ENCODE results near the gene CHEK2. TPM values are rescaled to one million over a fixed set of nuclear protein-coding genes. Genes with fewer than 3 reads are reported as not detected.
"Not testable (repeated sequence)": the region's sequence is repeated elsewhere in the genome, so short reads cannot be mapped to it uniquely, and the experiment has no call there.

The CHEK2 gene
- total and polyA plus RNA-seq, 4 donors: 8.6 to 11.9 (median 9.5) TPM

DNA sequence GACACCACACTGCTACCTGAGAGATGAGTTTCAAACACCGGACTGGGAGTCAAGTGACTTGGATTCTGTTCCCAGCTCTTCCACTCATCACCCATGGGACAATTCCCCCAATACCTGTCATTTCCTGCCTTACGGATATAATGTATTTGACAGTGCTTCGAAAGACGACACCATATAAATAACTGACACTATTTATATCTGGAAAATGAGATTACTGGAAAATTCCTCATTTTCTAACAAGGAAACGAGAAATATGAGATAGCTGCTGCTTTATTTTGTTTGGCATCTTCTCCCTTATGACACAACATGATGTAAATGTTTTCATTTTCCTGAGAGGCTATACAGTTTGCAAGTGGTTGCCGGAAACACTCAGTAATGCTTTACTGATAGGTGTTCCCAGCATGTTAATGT lies 8.9 kb upstream of the CHEK2 start:
- Histone ChIP-seq H3K4me1 (ENCODE audit: control insufficient read depth, insufficient read depth, low read length) (no peaks in the 10 kb centered on the region), H3K27ac (ENCODE audit: low read depth, low read length) (no peak overlapping the region), H3K9me3 (ENCODE audit: control insufficient read depth, insufficient read depth, low read length) (no peaks in the 10 kb centered on the region), H3K36me3 (ENCODE audit: control insufficient read depth, insufficient read depth, low read length) (peaks cover 39% of the 10 kb centered on the region), H3K4me3 (ENCODE audit: low read depth, low read length) (no peak overlapping the region), H3K27me3 (ENCODE audit: control insufficient read depth, insufficient read depth, low read length) (no peaks in the 10 kb centered on the region)
- no CpG with 5 or more reads among the region's 6 CpGs for WGBS (ENCODE audit: insufficient coverage)
- DNase-seq (ENCODE audit: low read depth in 4 of 6, low spot score in 6 of 6): peak in 1 of 6 donors; percentile 51

DNA sequence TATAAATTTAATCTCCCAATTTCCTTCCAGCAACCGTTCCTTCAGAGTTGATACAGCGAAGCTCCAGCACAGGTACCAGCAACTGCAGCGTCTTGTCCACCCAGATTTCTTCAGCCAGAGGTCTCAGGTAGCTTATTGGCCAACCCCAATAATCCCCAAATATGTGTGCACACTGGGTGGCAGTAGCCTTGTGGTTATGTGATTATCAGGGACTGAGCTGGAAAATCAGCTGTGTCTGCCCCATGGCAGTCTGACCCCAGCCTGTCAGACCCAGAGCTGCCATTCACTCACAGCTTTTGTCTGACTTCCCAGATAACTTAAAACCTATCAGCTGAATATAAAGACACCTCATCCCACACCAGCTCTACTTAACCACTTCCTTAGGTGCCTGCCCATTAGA lies 2.2 kb upstream of the CHEK2 start:
- no peak for DNase-seq (ENCODE audit: low read depth in 4 of 6, low spot score in 6 of 6)
- Histone ChIP-seq H3K9me3 (ENCODE audit: control insufficient read depth, insufficient read depth, low read length) (no peaks in the 10 kb centered on the region), H3K27ac (ENCODE audit: low read depth, low read length) (no peak overlapping the region), H3K4me3 (ENCODE audit: low read depth, low read length) (no peak overlapping the region), H3K36me3 (ENCODE audit: control insufficient read depth, insufficient read depth, low read length) (peaks cover 44% of the 10 kb centered on the region), H3K27me3 (ENCODE audit: control insufficient read depth, insufficient read depth, low read length) (no peaks in the 10 kb centered on the region), H3K4me1 (ENCODE audit: control insufficient read depth, insufficient read depth, low read length) (no peaks in the 10 kb centered on the region)
- 95% methylated on average over 3 of the region's 3 CpGs for WGBS (ENCODE audit: insufficient coverage)

DNA sequence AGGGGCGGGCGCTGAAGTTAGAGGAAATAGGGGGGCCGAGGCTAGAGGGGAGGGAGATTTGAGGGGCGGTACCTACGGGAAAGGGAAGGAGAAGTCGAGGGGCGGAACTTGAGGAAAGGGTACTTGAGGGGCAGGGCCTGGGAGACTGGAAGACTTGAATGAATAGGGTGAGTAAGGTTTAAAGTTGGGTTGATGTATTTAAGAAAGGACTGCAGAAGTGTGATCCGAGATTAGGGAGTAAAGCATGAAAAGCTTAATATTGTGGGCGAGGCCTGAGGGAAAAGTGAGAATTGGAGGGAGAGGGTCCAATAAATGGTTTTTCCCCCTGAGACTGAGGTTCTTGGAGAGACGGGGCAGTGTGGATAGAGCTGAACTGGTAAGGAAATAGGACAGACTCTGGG lies 942 bp upstream of the CHEK2 start:
- DNase-seq (ENCODE audit: low read depth in 4 of 6, low spot score in 6 of 6): no peak
- H3K9me3 ChIP-seq (ENCODE audit: control insufficient read depth, insufficient read depth, low read length): no peaks in the 10 kb centered on the region
- peaks cover 32% of the 10 kb centered on the region for H3K36me3 ChIP-seq (ENCODE audit: control insufficient read depth, insufficient read depth, low read length)
- H3K4me3 ChIP-seq (ENCODE audit: low read depth, low read length): peak overlapping the region; percentile 100
- H3K27ac ChIP-seq (ENCODE audit: low read depth, low read length): peak overlapping the region; percentile 99
- H3K4me1 ChIP-seq (ENCODE audit: control insufficient read depth, insufficient read depth, low read length): no peaks in the 10 kb centered on the region
- WGBS (ENCODE audit: insufficient coverage): 0% methylated on average over 10 of the region's 10 CpGs
- H3K27me3 ChIP-seq (ENCODE audit: control insufficient read depth, insufficient read depth, low read length): no peaks in the 10 kb centered on the region

DNA sequence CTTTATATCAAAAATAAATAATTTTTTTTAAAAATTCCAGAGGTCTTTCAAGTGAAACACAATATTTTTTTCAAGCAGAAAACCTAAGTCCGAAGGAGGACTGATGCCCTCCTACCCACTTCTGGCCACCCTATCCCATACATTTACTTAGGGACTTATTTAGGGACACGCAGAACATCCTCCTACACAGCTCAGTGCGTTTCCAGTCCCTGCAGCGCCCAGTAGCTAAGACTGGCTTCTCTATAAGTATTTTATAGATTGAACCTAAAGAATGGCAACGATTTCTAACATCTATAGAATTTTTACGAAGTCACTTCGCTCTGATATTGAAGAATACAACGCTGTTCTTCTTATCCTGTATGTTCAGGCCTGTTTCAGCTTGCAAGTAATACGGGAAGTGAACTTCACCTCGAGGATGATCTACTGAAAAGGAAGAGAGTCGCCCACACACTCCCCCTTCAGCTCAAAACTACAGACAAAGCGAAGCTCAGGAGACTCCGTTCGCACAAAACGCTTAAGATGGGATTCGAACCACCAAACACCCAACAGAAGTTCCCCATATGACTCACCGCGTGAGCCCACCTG lies 328 bp downstream of the CHEK2 start:
- DNase-seq (ENCODE audit: low read depth in 4 of 6, low spot score in 6 of 6): no peak
- H3K9me3 ChIP-seq (ENCODE audit: control insufficient read depth, insufficient read depth, low read length): no peaks in the 10 kb centered on the region
- H3K4me3 ChIP-seq (ENCODE audit: low read depth, low read length): peak overlapping the region; percentile 100
- H3K4me1 ChIP-seq (ENCODE audit: control insufficient read depth, insufficient read depth, low read length): no peaks in the 10 kb centered on the region
- peaks cover 22% of the 10 kb centered on the region for H3K36me3 ChIP-seq (ENCODE audit: control insufficient read depth, insufficient read depth, low read length)
- H3K27ac ChIP-seq (ENCODE audit: low read depth, low read length): peak overlapping the region; percentile 25
- no peaks in the 10 kb centered on the region for H3K27me3 ChIP-seq (ENCODE audit: control insufficient read depth, insufficient read depth, low read length)
- WGBS (ENCODE audit: insufficient coverage): 0% methylated on average over 11 of the region's 18 CpGs

DNA sequence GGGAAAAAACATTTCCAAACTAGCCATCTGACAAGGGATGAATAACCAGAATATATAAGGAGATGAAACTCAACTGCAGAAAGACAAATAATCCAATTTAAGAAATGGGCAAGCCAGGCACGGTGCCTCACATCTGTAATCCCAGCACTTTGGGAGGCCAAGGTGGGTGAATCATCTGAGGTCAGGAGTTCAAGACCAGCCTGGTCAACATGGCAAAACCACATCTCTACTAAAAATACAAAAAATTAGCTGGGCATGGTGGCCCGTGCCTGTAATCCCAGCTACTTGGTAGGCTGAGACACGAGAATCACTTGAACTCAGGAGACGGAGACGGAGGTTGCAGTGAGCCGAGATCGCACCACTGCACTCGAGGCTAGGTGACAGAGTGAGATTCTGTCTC lies 2.7 kb downstream of the CHEK2 start:
- H3K9me3 ChIP-seq (ENCODE audit: control insufficient read depth, insufficient read depth, low read length); H3K27me3 ChIP-seq (ENCODE audit: control insufficient read depth, insufficient read depth, low read length); H3K36me3 ChIP-seq (ENCODE audit: control insufficient read depth, insufficient read depth, low read length); H3K4me1 ChIP-seq (ENCODE audit: control insufficient read depth, insufficient read depth, low read length); H3K27ac ChIP-seq (ENCODE audit: low read depth, low read length); H3K4me3 ChIP-seq (ENCODE audit: low read depth, low read length); DNase-seq (ENCODE audit: low read depth in 4 of 6, low spot score in 6 of 6): not testable (repeated sequence)
- 95% methylated on average over 7 of the region's 8 CpGs for WGBS (ENCODE audit: insufficient coverage)

DNA sequence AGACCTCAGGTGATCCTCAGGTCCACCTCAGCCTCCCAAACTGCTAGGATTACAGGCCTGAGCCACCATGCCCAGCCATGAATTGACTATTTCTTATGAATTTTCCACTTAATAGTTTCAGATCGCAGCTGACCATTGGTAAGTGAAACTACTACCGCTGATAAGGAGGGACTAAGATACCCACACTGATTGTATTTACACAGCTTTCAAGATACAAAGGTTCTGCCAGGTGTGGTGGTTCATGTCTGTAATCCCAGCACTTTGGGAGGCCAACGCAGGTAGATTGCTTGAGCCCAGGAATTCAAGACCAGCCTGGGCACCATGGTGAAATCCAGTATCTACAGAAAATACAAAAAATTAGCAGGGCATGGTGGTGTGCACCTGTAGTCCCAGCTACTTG lies 3.9 kb downstream of the CHEK2 start:
- WGBS (ENCODE audit: insufficient coverage): 100% methylated on average over 1 of the region's 3 CpGs
- Histone ChIP-seq H3K4me1 (ENCODE audit: control insufficient read depth, insufficient read depth, low read length) (no peaks in the 10 kb centered on the region), H3K27ac (ENCODE audit: low read depth, low read length) (no peak overlapping the region), H3K36me3 (ENCODE audit: control insufficient read depth, insufficient read depth, low read length) (no peaks in the 10 kb centered on the region), H3K4me3 (ENCODE audit: low read depth, low read length) (no peak overlapping the region), H3K27me3 (ENCODE audit: control insufficient read depth, insufficient read depth, low read length) (no peaks in the 10 kb centered on the region), H3K9me3 (ENCODE audit: control insufficient read depth, insufficient read depth, low read length) (no peaks in the 10 kb centered on the region)
- DNase-seq (ENCODE audit: low read depth in 4 of 6, low spot score in 6 of 6): no peak

DNA sequence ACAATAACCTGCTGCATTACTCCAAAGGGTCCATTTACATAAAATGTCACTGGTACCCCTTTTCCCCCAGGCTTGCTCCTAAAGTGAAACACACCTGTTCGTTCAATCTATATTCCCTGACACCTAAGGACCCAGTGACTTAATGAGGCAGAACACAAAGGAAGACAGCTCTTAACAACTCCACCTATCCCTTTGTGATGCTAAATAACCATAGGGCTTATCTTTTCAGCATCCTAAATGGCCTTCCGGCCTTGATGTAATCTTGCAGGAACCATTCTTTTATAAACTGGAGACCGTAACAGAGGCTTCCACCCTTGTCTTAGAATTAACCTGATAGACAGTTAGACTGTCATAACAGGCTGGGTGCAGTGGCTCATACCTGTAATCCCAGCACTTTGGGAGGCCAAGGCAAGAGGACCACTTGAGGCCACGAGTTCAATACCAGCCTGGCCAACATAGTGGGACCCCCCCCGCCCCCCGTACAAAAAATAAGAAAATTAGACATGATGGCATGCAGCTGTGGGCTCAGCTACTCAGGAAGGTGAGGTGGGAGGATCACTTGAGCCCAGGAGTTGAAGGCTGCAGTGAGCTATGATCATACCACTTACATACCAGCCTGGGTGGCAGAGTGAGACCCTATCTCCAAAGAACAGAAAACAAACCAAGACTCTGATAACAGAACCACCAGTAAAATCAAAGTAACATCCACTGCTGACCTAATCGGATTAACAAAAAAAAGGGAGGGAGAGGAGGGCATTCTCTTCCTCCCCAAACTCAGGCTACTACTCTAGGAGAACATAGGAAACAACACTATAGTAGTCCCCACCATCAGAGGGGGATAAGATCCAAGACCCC lies 5.1 kb downstream of the CHEK2 start:
- H3K9me3 ChIP-seq (ENCODE audit: control insufficient read depth, insufficient read depth, low read length): no peaks in the 10 kb centered on the region
- no peak overlapping the region for H3K27ac ChIP-seq (ENCODE audit: low read depth, low read length)
- H3K4me1 ChIP-seq (ENCODE audit: control insufficient read depth, insufficient read depth, low read length): no peaks in the 10 kb centered on the region
- WGBS (ENCODE audit: insufficient coverage): 69% methylated on average over 4 of the region's 7 CpGs
- DNase-seq (ENCODE audit: low read depth in 4 of 6, low spot score in 6 of 6): no peak
- H3K36me3 ChIP-seq (ENCODE audit: control insufficient read depth, insufficient read depth, low read length): no peaks in the 10 kb centered on the region
- no peaks in the 10 kb centered on the region for H3K27me3 ChIP-seq (ENCODE audit: control insufficient read depth, insufficient read depth, low read length)
- no peak overlapping the region for H3K4me3 ChIP-seq (ENCODE audit: low read depth, low read length)

DNA sequence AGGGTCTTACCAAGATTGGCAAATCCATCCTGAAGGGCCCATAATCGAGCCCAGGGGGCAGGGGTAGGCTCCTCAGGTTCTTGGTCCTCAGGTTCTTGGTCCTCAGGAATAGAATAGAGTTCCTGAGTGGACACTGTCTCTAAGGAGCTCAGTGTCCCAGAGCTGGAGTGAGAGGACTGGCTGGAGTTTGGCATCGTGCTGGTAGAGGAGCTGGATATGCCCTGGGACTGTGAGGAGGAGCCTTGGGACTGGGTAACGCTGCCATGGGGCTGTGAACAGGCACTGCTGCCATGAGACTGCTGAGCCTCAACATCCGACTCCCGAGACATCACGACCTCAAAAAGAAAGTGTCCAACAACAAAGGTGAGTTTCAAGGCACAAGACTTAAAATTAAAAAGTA lies 7.2 kb downstream of the CHEK2 start:
- H3K4me3 ChIP-seq (ENCODE audit: low read depth, low read length): no peak overlapping the region
- no peaks in the 10 kb centered on the region for H3K36me3 ChIP-seq (ENCODE audit: control insufficient read depth, insufficient read depth, low read length)
- H3K27ac ChIP-seq (ENCODE audit: low read depth, low read length): peak overlapping the region; percentile 30
- 96% methylated on average over 3 of the region's 6 CpGs for WGBS (ENCODE audit: insufficient coverage)
- no peaks in the 10 kb centered on the region for H3K9me3 ChIP-seq (ENCODE audit: control insufficient read depth, insufficient read depth, low read length)
- DNase-seq (ENCODE audit: low read depth in 4 of 6, low spot score in 6 of 6): no peak
- H3K4me1 ChIP-seq (ENCODE audit: control insufficient read depth, insufficient read depth, low read length): no peaks in the 10 kb centered on the region
- no peaks in the 10 kb centered on the region for H3K27me3 ChIP-seq (ENCODE audit: control insufficient read depth, insufficient read depth, low read length)

DNA sequence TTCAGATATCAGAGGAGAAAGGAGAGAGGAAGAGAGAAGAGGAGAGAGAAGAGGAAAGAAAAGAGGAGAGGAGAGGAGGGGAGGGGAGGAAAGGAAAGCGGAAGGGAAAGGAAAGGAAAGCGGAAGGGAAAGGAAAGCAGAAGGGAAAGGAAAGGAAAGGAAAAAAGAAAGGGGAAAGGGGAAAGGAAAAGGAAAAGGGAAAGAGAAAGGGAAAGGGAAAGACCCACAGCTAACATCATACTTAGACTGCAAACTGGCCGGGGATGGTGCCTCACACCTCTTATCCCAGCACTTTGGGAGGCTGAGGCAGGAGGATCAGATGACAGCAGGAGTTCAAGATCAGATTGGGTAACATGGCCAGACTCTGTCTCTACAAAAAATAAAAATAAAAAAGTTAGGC lies 11.4 kb downstream of the CHEK2 start:
- H3K9me3 ChIP-seq (ENCODE audit: control insufficient read depth, insufficient read depth, low read length): no peaks in the 10 kb centered on the region
- no peak overlapping the region for H3K27ac ChIP-seq (ENCODE audit: low read depth, low read length)
- H3K27me3 ChIP-seq (ENCODE audit: control insufficient read depth, insufficient read depth, low read length): no peaks in the 10 kb centered on the region
- DNase-seq (ENCODE audit: low read depth in 4 of 6, low spot score in 6 of 6): no peak
- no peaks in the 10 kb centered on the region for H3K4me1 ChIP-seq (ENCODE audit: control insufficient read depth, insufficient read depth, low read length)
- H3K4me3 ChIP-seq (ENCODE audit: low read depth, low read length): no peak overlapping the region
- WGBS (ENCODE audit: insufficient coverage): 100% methylated on average over 2 of the region's 3 CpGs
- no peaks in the 10 kb centered on the region for H3K36me3 ChIP-seq (ENCODE audit: control insufficient read depth, insufficient read depth, low read length)

All from spinal cord (tissue), 10 donors.